Hepatocyte (in vitro differentiated cells): ENCODE data around the gene CDK18.

Source experiments
- CTCF ChIP-seq: fragments of 200-600 bp; sonication (generic); IDR thresholded peaks from 2 replicates; pipeline ENCODE4 v1.5.1; 2016; ENCODE audit warnings: antibody characterized with exemption, mild to moderate bottlenecking; ENCODE audit not compliant: poor library complexity
- EZH2 ChIP-seq: fragments of 200-600 bp; sonication (generic); IDR thresholded peaks from 2 replicates; pipeline ENCODE4 v1.6.1; 2016; ENCODE audit warnings: antibody characterized with exemption, mild to moderate bottlenecking, borderline replicate concordance
- EZH2phosphoT487 ChIP-seq: fragments of 200-600 bp; sonication (generic); IDR thresholded peaks from one replicate; pipeline ENCODE4 v1.6.1; 2018; ENCODE audit warnings: antibody characterized with exemption, mild to moderate bottlenecking, low read depth, moderate library complexity; ENCODE audit not compliant: unreplicated experiment, severe bottlenecking

- TF ChIP-seq EZH2 (no peak), CTCF (no peak), EZH2phosphoT487 (no peak)
Measured at GRCh38 chr1:205502111-205502810, 2.2 kb upstream of the CDK18 start.
